Stimulated activated naive B cell treated with anti-CD40 and anti-IgM and Interleukin-4, amounts not matched to agents 10 μg/mL and 1 μg/mL and 100 μg/mL, for 72 hours (primary cell): ENCODE results near the gene CNNM2.
"Not testable (repeated sequence)": the region's sequence is repeated elsewhere in the genome, so short reads cannot be mapped to it uniquely, and the experiment has no call there.

Experiments used
- ATAC-seq, 2 donors: fragments of 150-1000 bp; cut with Tn5 transposase; replicated peaks; 2 replicates each; pipeline ENCODE4 v1.10.0; 2021; ENCODE audit warnings: moderate library complexity in 1 of 2
- DNase-seq: peaks from one replicate; pipeline ENCODE4 v3.0.0; 2021
- H3K27ac Mint-ChIP-seq: one replicate; pipeline ENCODE4 v1.8.0; 2022; ENCODE audit warnings: mild to moderate bottlenecking, mixed read lengths
- H3K27me3 Mint-ChIP-seq, 2 donors: one replicate each; pipeline ENCODE4 v1.8.0; 2022; ENCODE audit warnings: mixed read lengths in 2 of 2
- H3K36me3 Mint-ChIP-seq, 2 donors: one replicate each; pipeline ENCODE4 v1.8.0; 2022; ENCODE audit warnings: mixed read lengths in 2 of 2, mild to moderate bottlenecking in 1 of 2
- H3K4me1 Mint-ChIP-seq, 2 donors: one replicate each; pipeline ENCODE4 v1.8.0; 2022; ENCODE audit warnings: mixed read lengths in 2 of 2, mild to moderate bottlenecking in 1 of 2
- H3K4me3 Mint-ChIP-seq, 2 donors: one replicate each; pipeline ENCODE4 v1.8.0; 2022; ENCODE audit warnings: mild to moderate bottlenecking in 2 of 2, mixed read lengths in 2 of 2, moderate library complexity in 1 of 2
- H3K9me3 Mint-ChIP-seq, 2 donors: one replicate each; pipeline ENCODE4 v1.8.0; 2022; ENCODE audit warnings: mixed read lengths in 2 of 2, mild to moderate bottlenecking in 1 of 2

The CNNM2 gene

DNA sequence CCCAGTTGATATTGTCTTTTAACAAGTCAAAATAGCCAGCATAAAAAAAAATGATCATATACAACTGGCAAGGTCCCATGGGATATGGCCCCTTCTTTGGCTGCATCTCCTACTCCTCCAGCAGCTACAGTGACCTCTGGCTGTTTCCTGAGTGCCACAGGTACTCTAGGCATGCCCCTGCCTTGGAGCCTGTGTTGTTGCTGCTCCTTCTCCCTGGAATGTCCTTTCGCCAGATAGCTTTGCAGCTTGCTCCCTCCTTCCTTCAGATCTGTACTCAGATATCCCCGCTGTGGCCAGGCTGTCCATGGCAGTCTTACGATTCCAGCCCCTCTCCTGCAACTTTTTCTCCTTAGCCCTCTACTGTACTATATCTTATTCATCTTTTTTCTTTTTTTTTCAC lies 23.3 kb downstream of the CNNM2 start:
- Mint-ChIP-seq H3K4me1 (peaks cover 2 to 3% of the 10 kb centered on the region in 2 donors), H3K9me3 (no peaks in the 10 kb centered on the region), H3K27me3 (no peaks in the 10 kb centered on the region), H3K36me3 (peaks cover 0 to 7% of the 10 kb centered on the region in 2 donors), H3K27ac (no peak overlapping the region), H3K4me3 (no peak overlapping the region)
- DNase-seq (no peak), ATAC-seq (no peak)

DNA sequence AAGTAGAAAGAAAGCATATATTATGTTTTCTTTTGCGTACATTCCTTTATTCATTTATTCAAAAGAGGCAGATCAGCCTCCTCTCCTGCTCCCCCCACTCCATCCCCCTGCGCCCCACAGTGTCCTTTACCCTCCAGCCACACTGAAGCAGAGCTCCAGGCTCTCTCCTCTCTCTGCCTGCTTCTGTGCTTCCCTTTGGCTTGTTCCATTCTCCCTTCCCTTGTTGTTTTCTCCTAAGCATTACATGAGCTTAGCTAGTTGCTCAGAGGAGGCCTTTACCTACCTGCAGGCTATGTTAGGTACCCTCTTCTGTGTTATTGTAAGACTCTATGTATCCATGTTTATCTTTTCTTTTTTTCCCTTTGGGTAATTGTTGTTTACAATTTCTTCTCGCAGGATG lies 27.4 kb downstream of the CNNM2 start:
- no peaks in the 10 kb centered on the region for H3K9me3 Mint-ChIP-seq
- no peak overlapping the region for H3K4me3 Mint-ChIP-seq
- ATAC-seq (no peak), DNase-seq (no peak)
- H3K27me3 Mint-ChIP-seq = no peaks in the 10 kb centered on the region
- peaks cover 2 to 9% of the 10 kb centered on the region in 2 donors for H3K36me3 Mint-ChIP-seq
- H3K27ac Mint-ChIP-seq = no peak overlapping the region
- H3K4me1 Mint-ChIP-seq = peaks cover 0 to 2% of the 10 kb centered on the region in 2 donors

DNA sequence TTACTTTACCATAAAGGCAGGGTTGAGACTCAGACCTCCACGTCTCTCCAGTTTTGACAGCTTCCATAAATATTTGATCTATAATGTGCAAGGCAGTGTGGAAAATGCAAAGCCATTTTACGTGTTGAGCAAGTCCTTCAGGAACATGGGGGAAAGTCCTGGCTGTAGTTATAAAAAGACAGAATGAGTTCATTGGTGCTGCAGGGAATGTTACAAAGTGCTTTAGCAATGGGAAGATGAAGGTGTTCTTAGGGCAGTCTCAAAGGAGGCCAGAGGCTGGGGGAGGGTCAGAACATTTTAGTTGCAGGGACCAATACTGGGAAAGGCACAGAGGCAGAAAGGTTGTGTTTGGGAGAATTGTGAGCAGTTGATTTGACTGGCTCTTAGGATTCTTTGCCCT lies 27.9 kb downstream of the CNNM2 start:
- DNase-seq (no peak), ATAC-seq (no peak)
- Mint-ChIP-seq H3K27me3 (no peaks in the 10 kb centered on the region), H3K9me3 (no peaks in the 10 kb centered on the region), H3K27ac (no peak overlapping the region), H3K36me3 (peaks cover 2 to 9% of the 10 kb centered on the region in 2 donors), H3K4me1 (peaks cover 0 to 2% of the 10 kb centered on the region in 2 donors), H3K4me3 (no peak overlapping the region)

DNA sequence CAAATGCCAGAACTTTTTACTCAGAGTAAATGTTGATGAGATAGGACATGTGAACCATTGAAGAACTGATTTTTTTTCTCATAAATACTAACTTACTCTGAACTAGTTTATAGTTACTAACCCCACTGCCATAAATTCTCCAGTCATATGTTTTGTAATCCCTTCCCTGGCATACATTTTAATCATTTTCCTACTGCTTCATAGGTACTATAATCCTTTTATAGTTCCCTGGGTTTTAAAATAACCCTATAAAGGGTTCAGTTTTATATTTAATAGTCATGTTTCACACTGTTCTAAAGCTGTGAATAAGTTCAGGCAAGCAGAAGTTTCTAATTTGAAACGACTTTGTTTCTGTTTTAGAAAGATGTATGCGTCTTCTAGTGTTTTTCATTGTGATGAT lies 28.9 kb downstream of the CNNM2 start:
- ATAC-seq (no peak), DNase-seq (no peak)
- no peak overlapping the region for H3K4me3 Mint-ChIP-seq
- no peaks in the 10 kb centered on the region for H3K9me3 Mint-ChIP-seq
- peaks cover 2 to 6% of the 10 kb centered on the region in 2 donors for H3K36me3 Mint-ChIP-seq
- no peak overlapping the region for H3K27ac Mint-ChIP-seq
- H3K4me1 Mint-ChIP-seq = no peaks in the 10 kb centered on the region
- H3K27me3 Mint-ChIP-seq = no peaks in the 10 kb centered on the region

DNA sequence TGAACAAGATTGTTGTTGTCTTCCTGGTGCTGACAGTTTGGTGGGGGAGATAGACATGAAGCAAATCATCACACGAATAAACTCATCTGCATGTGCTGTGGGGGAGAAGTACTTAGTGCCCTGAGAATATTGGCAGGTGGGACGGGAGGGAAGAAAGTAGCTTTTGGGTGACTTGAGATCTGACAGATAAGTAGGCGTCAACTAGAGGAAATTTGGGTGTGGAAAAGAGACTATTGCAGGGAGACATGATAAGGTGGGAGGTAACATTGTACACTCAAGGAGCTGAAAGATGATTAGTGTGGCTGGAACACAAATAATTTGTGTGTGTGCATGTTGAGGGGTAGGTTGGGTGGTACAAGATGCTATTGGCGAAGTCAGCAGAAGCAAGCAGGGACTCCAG lies 30.1 kb downstream of the CNNM2 start:
- Mint-ChIP-seq H3K36me3 (peaks cover 2 to 6% of the 10 kb centered on the region in 2 donors), H3K9me3 (no peaks in the 10 kb centered on the region), H3K27ac (no peak overlapping the region), H3K4me1 (no peaks in the 10 kb centered on the region), H3K4me3 (no peak overlapping the region), H3K27me3 (no peaks in the 10 kb centered on the region)
- ATAC-seq (no peak), DNase-seq (no peak)

DNA sequence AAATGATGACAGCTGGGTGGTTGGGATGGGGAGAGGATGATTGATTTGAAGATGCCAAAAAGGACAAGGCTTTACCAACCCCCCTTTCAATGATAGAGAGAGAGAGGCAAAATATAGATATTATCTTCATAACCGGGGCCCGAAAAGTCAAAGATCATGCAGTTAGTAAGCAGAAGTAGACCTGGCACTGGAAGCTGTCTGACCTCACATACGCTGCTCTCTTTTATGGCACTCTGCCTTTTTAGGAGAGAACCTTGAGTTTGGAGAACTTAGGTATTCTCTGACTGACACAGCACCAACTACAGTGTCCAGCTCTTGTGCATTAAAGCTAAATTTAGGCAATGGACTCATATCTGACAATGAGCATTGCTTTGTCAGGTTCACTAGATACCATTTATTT lies 30.7 kb downstream of the CNNM2 start:
- ATAC-seq (no peak), DNase-seq (no peak)
- Mint-ChIP-seq H3K4me1 (no peaks in the 10 kb centered on the region), H3K4me3 (no peak overlapping the region), H3K27ac (no peak overlapping the region), H3K36me3 (peaks cover 2 to 6% of the 10 kb centered on the region in 2 donors), H3K27me3 (no peaks in the 10 kb centered on the region), H3K9me3 (no peaks in the 10 kb centered on the region)

DNA sequence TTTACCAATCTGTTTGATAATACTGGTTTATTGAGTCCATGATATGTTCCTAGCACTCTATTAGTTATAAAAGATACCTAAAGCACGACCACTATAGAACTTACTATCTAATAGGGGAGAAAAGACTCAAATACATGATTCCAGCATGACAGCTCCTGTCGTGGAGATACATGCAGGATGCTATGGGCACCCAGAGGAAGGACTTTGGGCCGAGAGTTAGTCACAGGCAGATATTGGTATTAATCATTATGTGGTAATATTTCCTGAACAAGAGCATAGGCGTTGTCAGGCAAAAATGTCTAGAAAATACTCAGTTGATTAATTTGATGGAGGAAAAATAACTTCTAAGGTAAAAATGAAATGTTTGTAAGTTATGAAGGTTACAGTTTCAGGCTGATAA lies 31.8 kb downstream of the CNNM2 start:
- Mint-ChIP-seq H3K36me3 (peaks cover 5 to 11% of the 10 kb centered on the region in 2 donors), H3K27ac (no peak overlapping the region), H3K4me1 (no peaks in the 10 kb centered on the region), H3K9me3 (no peaks in the 10 kb centered on the region), H3K27me3 (no peaks in the 10 kb centered on the region), H3K4me3 (no peak overlapping the region)
- ATAC-seq (no peak), DNase-seq (no peak)

DNA sequence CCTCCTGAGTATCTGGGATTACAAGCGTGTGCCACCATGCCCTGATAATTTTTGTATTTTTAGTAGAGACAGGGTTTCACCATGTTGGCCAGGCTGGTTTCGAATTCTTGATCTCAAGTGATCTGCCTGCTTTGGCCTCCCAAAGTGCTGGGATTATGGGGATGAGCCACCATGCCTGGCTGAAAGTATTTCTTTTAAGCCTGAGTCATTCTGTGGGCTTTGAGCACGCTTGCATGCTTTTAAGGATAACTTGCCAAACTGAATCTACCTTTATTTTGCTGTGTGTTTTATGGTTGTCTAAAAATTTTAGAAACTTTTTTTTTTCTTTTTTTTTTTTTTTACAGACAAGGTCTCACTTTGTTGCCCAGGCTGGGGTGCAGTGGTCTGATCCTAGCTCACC lies 33.2 kb downstream of the CNNM2 start:
- ATAC-seq = no peak
- no peaks in the 10 kb centered on the region for H3K27me3 Mint-ChIP-seq
- H3K4me3 Mint-ChIP-seq = no peak overlapping the region
- H3K9me3 Mint-ChIP-seq = no peaks in the 10 kb centered on the region
- peaks cover 5 to 11% of the 10 kb centered on the region in 2 donors for H3K36me3 Mint-ChIP-seq
- H3K4me1 Mint-ChIP-seq = no peaks in the 10 kb centered on the region
- H3K27ac Mint-ChIP-seq = no peak overlapping the region
- DNase-seq = no peak

DNA sequence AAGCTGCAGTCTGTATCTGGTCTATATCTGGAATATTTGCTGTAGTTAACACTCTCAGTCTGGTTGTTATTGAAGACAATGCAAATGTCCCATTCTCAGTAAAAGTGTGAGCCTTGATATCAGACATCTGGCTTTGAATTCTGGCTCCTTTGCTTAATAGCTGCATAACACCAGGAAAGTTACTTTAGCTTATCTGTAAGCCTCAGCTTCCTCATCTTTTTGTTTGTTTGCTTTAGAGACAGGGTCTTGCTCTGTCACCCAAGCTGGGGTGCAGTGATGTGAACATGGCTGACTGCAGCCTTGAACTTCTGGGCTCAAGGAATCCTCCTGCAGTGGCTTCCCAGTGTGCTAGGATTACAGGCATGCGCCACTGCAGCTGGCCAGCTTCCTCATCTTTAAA lies 41.3 kb downstream of the CNNM2 start:
- H3K27me3 Mint-ChIP-seq = no peaks in the 10 kb centered on the region
- no peak overlapping the region for H3K27ac Mint-ChIP-seq
- no peaks in the 10 kb centered on the region for H3K4me1 Mint-ChIP-seq
- H3K36me3 Mint-ChIP-seq = peaks cover 3 to 5% of the 10 kb centered on the region in 2 donors
- no peak for DNase-seq
- no peak overlapping the region for H3K4me3 Mint-ChIP-seq
- H3K9me3 Mint-ChIP-seq = no peaks in the 10 kb centered on the region
- ATAC-seq = no peak

DNA sequence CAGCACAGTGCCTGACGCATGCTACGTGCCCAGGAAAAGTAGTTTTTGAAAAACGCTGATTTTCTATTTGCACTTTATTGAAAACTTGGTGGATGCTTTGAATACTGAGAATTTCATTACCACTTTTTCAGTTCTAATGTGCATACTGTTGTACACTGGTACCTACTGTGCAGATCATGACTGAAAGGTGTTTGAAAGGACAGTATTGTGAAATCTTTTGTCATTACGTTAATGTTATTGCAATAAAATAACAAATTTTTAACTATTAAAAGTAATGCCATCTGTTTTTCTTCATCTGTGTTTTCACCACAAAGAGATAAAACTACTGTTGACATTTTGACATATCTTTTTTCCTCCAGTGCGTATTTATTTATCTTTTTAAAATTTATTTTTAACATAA lies 42.1 kb downstream of the CNNM2 start:
- ATAC-seq (no peak), DNase-seq (no peak)
- Mint-ChIP-seq H3K4me1 (no peaks in the 10 kb centered on the region), H3K4me3 (no peak overlapping the region), H3K9me3 (no peaks in the 10 kb centered on the region), H3K27ac (no peak overlapping the region), H3K27me3 (no peaks in the 10 kb centered on the region), H3K36me3 (no peaks in the 10 kb centered on the region)

DNA sequence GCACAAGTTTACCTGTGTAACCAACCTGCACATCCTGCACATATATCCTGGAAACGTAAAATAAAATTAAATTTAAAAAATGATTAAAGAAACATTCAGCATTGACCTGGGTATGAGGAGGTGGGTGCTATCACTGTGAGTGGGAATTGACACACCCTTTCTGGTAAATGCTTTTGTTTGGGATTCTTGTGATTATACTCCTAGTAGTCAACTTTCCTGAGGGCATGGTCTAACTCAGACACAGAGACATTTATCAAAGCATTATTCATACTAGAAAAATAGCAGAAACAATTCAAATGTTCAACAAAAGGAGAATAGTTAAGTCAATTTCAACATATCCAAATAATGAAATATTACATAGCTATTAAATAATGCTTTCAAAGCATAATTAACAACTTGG lies 44.2 kb downstream of the CNNM2 start:
- no peak overlapping the region for H3K27ac Mint-ChIP-seq
- H3K4me3 Mint-ChIP-seq = no peak overlapping the region
- DNase-seq = no peak
- ATAC-seq = no peak
- no peaks in the 10 kb centered on the region for H3K9me3 Mint-ChIP-seq
- H3K36me3 Mint-ChIP-seq = no peaks in the 10 kb centered on the region
- H3K27me3 Mint-ChIP-seq = no peaks in the 10 kb centered on the region
- H3K4me1 Mint-ChIP-seq = no peaks in the 10 kb centered on the region

DNA sequence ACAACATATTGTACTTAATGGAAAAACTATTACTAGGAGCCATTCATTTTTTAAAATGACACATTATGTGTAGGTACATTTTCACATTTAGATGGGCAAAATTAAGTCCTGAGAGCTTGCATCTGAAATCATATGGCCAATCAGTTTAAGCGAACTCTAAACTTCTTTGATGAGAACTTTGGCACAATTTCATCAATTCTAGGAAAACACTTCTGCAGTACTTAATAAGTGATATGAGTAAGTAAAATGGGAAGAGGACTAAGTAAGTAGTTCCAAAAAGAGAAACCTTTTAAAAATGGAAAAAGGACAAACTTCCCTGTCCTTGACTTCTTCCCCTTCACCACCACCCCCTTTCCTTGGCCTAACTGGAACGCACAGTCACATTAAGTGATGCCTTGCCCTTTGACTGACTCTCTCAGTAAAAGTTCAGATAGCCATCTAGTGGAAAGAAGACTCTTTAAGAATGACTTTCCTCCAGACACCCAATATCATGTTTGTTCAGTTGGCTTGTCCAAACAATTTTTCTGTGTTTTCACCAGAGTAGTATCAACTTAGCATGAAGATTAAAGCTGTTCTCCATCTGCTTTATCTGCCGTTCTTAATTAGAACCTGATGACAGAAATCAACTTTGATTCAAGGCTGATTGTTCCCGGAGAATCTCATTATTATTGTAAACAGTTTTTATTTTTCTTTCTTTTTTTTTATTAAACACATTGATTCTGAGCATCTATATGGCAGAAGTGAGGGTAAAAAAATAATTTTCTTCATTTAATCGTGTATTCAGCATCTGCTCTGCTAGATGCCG lies 45.1 kb downstream of the CNNM2 start:
- H3K36me3 Mint-ChIP-seq = no peaks in the 10 kb centered on the region
- no peak overlapping the region for H3K27ac Mint-ChIP-seq
- ATAC-seq (no peak), DNase-seq (no peak)
- no peak overlapping the region for H3K4me3 Mint-ChIP-seq
- no peaks in the 10 kb centered on the region for H3K9me3 Mint-ChIP-seq
- no peaks in the 10 kb centered on the region for H3K27me3 Mint-ChIP-seq
- H3K4me1 Mint-ChIP-seq = no peaks in the 10 kb centered on the region

DNA sequence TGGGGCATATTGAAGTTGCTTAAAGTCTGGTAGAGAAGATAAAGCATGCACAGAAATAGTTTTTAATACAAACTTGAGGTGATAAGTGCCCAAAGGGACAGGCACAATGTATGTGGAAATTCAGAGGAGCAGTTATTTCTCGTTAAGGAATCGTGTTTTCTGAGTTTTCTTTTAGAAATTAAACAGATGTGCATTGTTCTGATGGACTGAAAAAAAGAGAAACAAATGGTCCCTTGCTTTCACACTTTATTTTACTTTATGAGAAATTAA lies 45.6 kb downstream of the CNNM2 start:
- Mint-ChIP-seq H3K9me3 (no peaks in the 10 kb centered on the region), H3K27ac (no peak overlapping the region), H3K36me3 (no peaks in the 10 kb centered on the region), H3K4me1 (no peaks in the 10 kb centered on the region), H3K4me3 (no peak overlapping the region), H3K27me3 (no peaks in the 10 kb centered on the region)
- ATAC-seq (no peak), DNase-seq (no peak)

DNA sequence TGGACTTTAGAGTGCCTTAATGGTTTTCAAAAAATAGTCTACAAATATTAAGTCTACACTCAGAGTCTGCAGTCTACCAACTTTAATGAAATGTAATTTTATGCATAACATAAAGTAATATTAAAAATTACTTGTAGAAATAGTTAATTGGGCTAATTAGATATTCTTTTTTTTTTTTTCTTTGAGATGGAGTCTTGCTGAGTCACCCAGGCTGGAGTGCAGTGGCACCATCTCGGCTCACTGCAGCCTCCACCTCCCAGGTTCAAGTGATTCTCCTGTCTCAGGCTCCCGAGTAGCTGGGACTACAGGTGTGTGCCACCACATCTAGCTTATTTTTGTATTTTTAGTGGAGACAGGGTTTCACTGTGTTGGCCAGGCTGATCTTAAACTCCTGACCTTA lies 46.0 kb downstream of the CNNM2 start:
- DNase-seq, H3K4me3 Mint-ChIP-seq, H3K9me3 Mint-ChIP-seq, H3K36me3 Mint-ChIP-seq, ATAC-seq, H3K27ac Mint-ChIP-seq, H3K27me3 Mint-ChIP-seq, H3K4me1 Mint-ChIP-seq: not testable (repeated sequence)

DNA sequence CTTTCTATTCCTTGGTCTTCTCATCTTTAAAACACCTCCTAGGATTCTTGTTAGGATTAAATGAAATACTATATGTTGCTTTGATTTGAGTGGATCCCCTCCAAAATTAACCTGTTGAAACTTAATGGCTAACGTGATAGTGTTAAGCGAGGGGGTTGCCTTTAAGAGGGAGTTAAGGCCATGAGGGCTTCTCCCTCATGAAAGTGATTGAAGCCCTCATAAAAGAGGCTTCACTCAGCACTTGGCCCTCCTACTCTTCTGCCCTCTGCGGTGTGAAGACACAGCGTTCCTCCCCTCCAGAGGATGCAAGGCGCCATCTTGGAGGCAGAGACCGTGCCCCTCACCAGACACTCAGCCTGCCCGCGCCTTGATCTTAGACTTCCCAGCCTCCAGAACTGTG lies 46.6 kb downstream of the CNNM2 start:
- no peaks in the 10 kb centered on the region for H3K36me3 Mint-ChIP-seq
- no peaks in the 10 kb centered on the region for H3K27me3 Mint-ChIP-seq
- no peak overlapping the region for H3K27ac Mint-ChIP-seq
- no peaks in the 10 kb centered on the region for H3K9me3 Mint-ChIP-seq
- no peak for ATAC-seq
- no peak for DNase-seq
- H3K4me3 Mint-ChIP-seq = no peak overlapping the region
- H3K4me1 Mint-ChIP-seq = no peaks in the 10 kb centered on the region

DNA sequence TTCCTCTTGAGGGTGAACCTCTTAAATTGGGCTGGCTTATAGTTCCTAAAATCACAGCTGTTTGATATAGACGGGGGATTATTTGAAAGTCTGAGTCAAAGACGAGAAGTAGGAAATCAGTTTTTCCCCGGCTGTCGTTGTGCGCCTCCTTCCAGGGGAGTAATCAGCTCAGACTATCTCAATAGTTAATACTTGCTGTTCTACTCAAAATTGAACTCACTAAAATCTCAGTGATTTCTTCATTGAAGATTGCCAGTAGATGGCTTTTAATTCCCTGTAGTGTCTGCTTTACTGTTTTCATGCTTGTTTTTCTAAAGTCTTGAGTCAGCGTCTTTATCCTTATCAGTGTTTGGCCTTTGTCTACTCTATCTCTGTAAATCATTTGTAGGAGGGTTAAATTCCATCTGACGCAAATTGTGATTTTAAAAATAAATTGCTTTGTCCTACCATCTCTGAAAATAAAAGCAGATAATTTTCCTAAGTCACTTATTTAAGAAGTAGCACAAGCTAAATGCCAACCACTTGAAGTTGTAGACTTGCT lies 47.3 kb downstream of the CNNM2 start:
- H3K4me3 Mint-ChIP-seq = no peak overlapping the region
- no peaks in the 10 kb centered on the region for H3K9me3 Mint-ChIP-seq
- ATAC-seq (no peak), DNase-seq (no peak)
- H3K27me3 Mint-ChIP-seq = no peaks in the 10 kb centered on the region
- no peaks in the 10 kb centered on the region for H3K4me1 Mint-ChIP-seq
- H3K36me3 Mint-ChIP-seq = no peaks in the 10 kb centered on the region
- no peak overlapping the region for H3K27ac Mint-ChIP-seq
